ENCODE results near the gene DAZAP1.

- TF ChIP-seq, protein P1, sequence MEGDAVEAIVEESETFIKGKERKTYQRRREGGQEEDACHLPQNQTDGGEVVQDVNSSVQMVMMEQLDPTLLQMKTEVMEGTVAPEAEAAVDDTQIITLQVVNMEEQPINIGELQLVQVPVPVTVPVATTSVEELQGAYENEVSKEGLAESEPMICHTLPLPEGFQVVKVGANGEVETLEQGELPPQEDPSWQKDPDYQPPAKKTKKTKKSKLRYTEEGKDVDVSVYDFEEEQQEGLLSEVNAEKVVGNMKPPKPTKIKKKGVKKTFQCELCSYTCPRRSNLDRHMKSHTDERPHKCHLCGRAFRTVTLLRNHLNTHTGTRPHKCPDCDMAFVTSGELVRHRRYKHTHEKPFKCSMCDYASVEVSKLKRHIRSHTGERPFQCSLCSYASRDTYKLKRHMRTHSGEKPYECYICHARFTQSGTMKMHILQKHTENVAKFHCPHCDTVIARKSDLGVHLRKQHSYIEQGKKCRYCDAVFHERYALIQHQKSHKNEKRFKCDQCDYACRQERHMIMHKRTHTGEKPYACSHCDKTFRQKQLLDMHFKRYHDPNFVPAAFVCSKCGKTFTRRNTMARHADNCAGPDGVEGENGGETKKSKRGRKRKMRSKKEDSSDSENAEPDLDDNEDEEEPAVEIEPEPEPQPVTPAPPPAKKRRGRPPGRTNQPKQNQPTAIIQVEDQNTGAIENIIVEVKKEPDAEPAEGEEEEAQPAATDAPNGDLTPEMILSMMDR (IDR thresholded peaks at IDR 0.05 in 4 of 5, conservative IDR thresholded peaks at IDR 0.05 in 1 of 5): no peak
- TF ChIP-seq POLR2A (IDR thresholded peaks at IDR 0.05): no peak
Measured at GRCh38 chr19:1445932-1446712, 38.7 kb downstream of the DAZAP1 start.

Data from gastrocnemius medialis (tissue), 4 donors.